IgD-negative memory B cell (primary cell): ENCODE data around the gene ADCY5. TPM values are rescaled to one million over a fixed set of nuclear protein-coding genes. Genes with fewer than 3 reads are reported as not detected.

Experiments used
- H3K27ac Mint-ChIP-seq, 3 donors: one replicate each; pipeline ENCODE4 v1.8.0; 2020 to 2022; ENCODE audit warnings: mild to moderate bottlenecking in 3 of 3, mixed read lengths in 3 of 3, moderate library complexity in 1 of 3
- H3K27me3 Mint-ChIP-seq: one replicate; pipeline ENCODE4 v1.8.0; 2021; ENCODE audit warnings: mixed read lengths
- H3K36me3 Mint-ChIP-seq: one replicate; pipeline ENCODE4 v1.8.0; 2020; ENCODE audit warnings: mild to moderate bottlenecking, mixed read lengths
- H3K4me1 Mint-ChIP-seq, 3 donors: one replicate each; pipeline ENCODE4 v1.8.0; 2020 to 2022; ENCODE audit warnings: mixed read lengths in 3 of 3, mild to moderate bottlenecking in 1 of 3
- H3K4me3 Mint-ChIP-seq, 4 donors: one replicate each; pipeline ENCODE4 v1.8.0; 2020 to 2022; ENCODE audit warnings: mild to moderate bottlenecking in 4 of 4, mixed read lengths in 4 of 4, moderate library complexity in 3 of 4
- H3K9me3 Mint-ChIP-seq, 3 donors: one replicate each; pipeline ENCODE4 v1.8.0; 2020 to 2021; ENCODE audit warnings: mixed read lengths in 3 of 3, mild to moderate bottlenecking in 1 of 3
- polyA plus RNA-seq: library from polyadenylated mRNA; unstranded; fragments of 300-500 nt; fragmentation: Illumina TruSeq; gene quantifications from one replicate; pipeline ENCODE4 v1.2.3, GENCODE V29; 2021

The ADCY5 gene
- polyA plus RNA-seq, 1 donor from 2014 or later: not detected

- Mint-ChIP-seq H3K4me3 (no peak overlapping the region), H3K27ac (no peak overlapping the region), H3K36me3 (no peaks in the 10 kb centered on the region), H3K27me3 (peaks cover 6% of the 10 kb centered on the region), H3K9me3 (no peaks in the 10 kb centered on the region), H3K4me1 (peaks cover 0 to 3% (median 0%) of the 10 kb centered on the region in 3 donors)
These were observed 111.7 kb downstream of the ADCY5 start for GRCh38 chr3:123337226-123337625.

- H3K36me3 Mint-ChIP-seq: no peaks in the 10 kb centered on the region
- peak overlapping the region in 1 of 3 donors; percentile 6 for H3K27ac Mint-ChIP-seq
- peaks cover 6% of the 10 kb centered on the region for H3K27me3 Mint-ChIP-seq
- H3K4me1 Mint-ChIP-seq: peaks cover 0 to 3% (median 0%) of the 10 kb centered on the region in 3 donors
- H3K4me3 Mint-ChIP-seq: no peak overlapping the region
- no peaks in the 10 kb centered on the region for H3K9me3 Mint-ChIP-seq
These were observed 112.4 kb downstream of the ADCY5 start for GRCh38 chr3:123336441-123336851.

- peaks cover 6% of the 10 kb centered on the region for H3K27me3 Mint-ChIP-seq
- no peaks in the 10 kb centered on the region for H3K9me3 Mint-ChIP-seq
- H3K27ac Mint-ChIP-seq: peak overlapping the region in 1 of 3 donors; percentile 6
- no peak overlapping the region for H3K4me3 Mint-ChIP-seq
- H3K36me3 Mint-ChIP-seq: no peaks in the 10 kb centered on the region
- peaks cover 0 to 3% (median 0%) of the 10 kb centered on the region in 3 donors for H3K4me1 Mint-ChIP-seq
These were observed 112.9 kb downstream of the ADCY5 start for GRCh38 chr3:123336001-123336400.

GRCh38 chr3:123335007-123335670, 113.8 kb downstream of the ADCY5 start:
- no peak overlapping the region for H3K27ac Mint-ChIP-seq

DNA sequence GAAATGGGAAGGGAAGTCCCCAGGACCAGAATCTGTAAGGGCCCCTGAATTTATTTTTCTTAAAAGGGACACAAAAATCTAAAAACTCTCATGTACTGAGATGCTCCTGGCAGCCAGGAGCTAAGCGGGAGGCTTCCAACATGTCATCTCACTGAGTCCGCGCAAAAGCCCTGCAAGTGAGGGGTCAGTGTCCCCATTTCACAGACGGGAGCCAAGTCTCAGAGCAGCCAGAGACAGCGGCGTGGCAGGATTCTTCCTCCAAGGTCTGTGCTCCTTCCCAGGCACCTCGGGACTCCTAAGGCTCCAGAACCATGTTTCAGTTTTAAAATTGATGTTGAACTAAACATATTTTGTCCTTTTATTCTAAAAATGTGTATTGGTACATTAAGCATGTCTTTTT, 114.8 kb downstream of the ADCY5 start:
- H3K9me3 Mint-ChIP-seq: no peaks in the 10 kb centered on the region
- no peaks in the 10 kb centered on the region for H3K36me3 Mint-ChIP-seq
- peaks cover 3% of the 10 kb centered on the region for H3K27me3 Mint-ChIP-seq
- H3K4me3 Mint-ChIP-seq: no peak overlapping the region
- peaks cover 0 to 3% (median 0%) of the 10 kb centered on the region in 3 donors for H3K4me1 Mint-ChIP-seq
- no peak overlapping the region for H3K27ac Mint-ChIP-seq

More at GRCh38 chr3:123335007-123335670, 113.8 kb downstream of the ADCY5 start:
- Mint-ChIP-seq H3K9me3 (no peaks in the 10 kb centered on the region), H3K4me1 (peaks cover 0 to 3% (median 0%) of the 10 kb centered on the region in 3 donors), H3K4me3 (no peak overlapping the region), H3K36me3 (no peaks in the 10 kb centered on the region), H3K27me3 (peaks cover 3% of the 10 kb centered on the region)

DNA sequence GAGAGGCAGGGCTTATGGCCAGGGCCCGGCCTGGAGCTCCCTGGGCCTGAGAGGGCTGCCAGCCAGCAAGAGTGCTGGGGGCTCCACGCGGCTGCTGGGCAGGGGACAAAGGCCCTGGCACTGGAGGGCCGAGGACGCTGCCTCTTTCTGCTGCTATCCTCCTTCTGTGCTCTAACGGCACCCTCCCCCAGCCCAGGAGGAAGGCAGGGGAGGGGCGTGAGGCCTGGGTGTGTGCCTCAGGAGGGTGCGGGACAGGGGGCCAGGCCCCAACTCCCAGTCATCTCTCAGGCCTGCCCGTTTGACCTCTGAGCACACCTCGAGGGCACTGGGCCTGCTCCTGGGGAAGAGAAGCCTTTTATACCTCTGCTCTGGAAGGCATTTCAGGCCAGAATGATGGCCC, 115.5 kb downstream of the ADCY5 start:
- Mint-ChIP-seq H3K27ac (no peak overlapping the region), H3K36me3 (no peaks in the 10 kb centered on the region), H3K27me3 (peaks cover 9% of the 10 kb centered on the region), H3K4me1 (peaks cover 0 to 3% (median 0%) of the 10 kb centered on the region in 3 donors), H3K9me3 (no peaks in the 10 kb centered on the region), H3K4me3 (no peak overlapping the region)

- Mint-ChIP-seq H3K4me1 (peaks cover 0 to 3% (median 0%) of the 10 kb centered on the region in 3 donors), H3K36me3 (no peaks in the 10 kb centered on the region), H3K9me3 (no peaks in the 10 kb centered on the region), H3K27ac (no peak overlapping the region), H3K4me3 (no peak overlapping the region), H3K27me3 (peaks cover 9% of the 10 kb centered on the region)
These were observed 116.7 kb downstream of the ADCY5 start for GRCh38 chr3:123332124-123332641.

GRCh38 chr3:123331651-123332050, 117.2 kb downstream of the ADCY5 start:
- no peak overlapping the region for H3K4me3 Mint-ChIP-seq
- H3K27ac Mint-ChIP-seq: no peak overlapping the region
- peaks cover 0 to 3% (median 0%) of the 10 kb centered on the region in 3 donors for H3K4me1 Mint-ChIP-seq
- no peaks in the 10 kb centered on the region for H3K36me3 Mint-ChIP-seq
- no peaks in the 10 kb centered on the region for H3K9me3 Mint-ChIP-seq
- peaks cover 8% of the 10 kb centered on the region for H3K27me3 Mint-ChIP-seq

- Mint-ChIP-seq H3K4me3 (no peak overlapping the region), H3K9me3 (no peaks in the 10 kb centered on the region), H3K36me3 (no peaks in the 10 kb centered on the region), H3K27me3 (peaks cover 9% of the 10 kb centered on the region), H3K27ac (no peak overlapping the region), H3K4me1 (peaks cover 0 to 3% (median 0%) of the 10 kb centered on the region in 3 donors)
These were observed 117.9 kb downstream of the ADCY5 start for GRCh38 chr3:123331006-123331405.

GRCh38 chr3:123330441-123330991, 118.4 kb downstream of the ADCY5 start:
- no peak overlapping the region for H3K4me3 Mint-ChIP-seq
- peaks cover 0 to 3% (median 0%) of the 10 kb centered on the region in 3 donors for H3K4me1 Mint-ChIP-seq
- H3K27me3 Mint-ChIP-seq: peaks cover 9% of the 10 kb centered on the region
- no peaks in the 10 kb centered on the region for H3K36me3 Mint-ChIP-seq
- no peaks in the 10 kb centered on the region for H3K9me3 Mint-ChIP-seq
- H3K27ac Mint-ChIP-seq: no peak overlapping the region

DNA sequence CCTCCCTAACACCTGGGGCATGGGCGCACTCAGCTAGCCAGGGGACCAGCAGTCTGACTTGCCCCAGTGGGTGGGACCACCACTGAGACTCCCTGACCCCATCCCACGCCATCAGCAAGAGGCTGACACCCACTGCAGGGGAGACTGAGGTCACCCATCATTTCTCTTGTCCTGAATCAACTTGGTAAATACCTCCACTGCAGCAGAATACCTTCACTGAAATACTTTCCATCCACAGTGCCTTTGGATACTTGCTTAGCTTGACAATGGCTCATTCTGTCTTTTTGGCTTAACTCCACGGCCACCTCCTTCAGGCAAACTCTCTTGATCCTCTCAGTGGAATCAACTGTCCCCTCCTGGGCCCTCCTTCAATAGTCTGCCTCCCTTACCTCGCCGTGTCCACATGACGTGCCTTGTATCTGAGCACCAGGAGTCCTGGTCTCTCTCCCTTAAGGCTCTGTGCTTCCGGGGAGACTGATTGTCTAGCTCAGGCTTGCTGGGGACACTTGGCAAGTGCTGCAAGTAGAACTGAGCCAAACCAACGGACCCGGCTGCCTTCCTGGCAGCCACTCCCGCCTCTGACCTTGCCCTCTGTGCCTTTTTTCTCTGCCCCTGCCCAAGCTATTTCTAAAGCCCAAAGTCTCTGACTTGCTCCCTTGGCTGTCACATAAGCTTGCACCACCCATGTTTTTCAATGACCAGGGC, 119.1 kb downstream of the ADCY5 start:
- Mint-ChIP-seq H3K36me3 (no peaks in the 10 kb centered on the region), H3K9me3 (no peaks in the 10 kb centered on the region), H3K4me1 (no peaks in the 10 kb centered on the region), H3K27ac (no peak overlapping the region), H3K27me3 (peaks cover 7% of the 10 kb centered on the region), H3K4me3 (no peak overlapping the region)

DNA sequence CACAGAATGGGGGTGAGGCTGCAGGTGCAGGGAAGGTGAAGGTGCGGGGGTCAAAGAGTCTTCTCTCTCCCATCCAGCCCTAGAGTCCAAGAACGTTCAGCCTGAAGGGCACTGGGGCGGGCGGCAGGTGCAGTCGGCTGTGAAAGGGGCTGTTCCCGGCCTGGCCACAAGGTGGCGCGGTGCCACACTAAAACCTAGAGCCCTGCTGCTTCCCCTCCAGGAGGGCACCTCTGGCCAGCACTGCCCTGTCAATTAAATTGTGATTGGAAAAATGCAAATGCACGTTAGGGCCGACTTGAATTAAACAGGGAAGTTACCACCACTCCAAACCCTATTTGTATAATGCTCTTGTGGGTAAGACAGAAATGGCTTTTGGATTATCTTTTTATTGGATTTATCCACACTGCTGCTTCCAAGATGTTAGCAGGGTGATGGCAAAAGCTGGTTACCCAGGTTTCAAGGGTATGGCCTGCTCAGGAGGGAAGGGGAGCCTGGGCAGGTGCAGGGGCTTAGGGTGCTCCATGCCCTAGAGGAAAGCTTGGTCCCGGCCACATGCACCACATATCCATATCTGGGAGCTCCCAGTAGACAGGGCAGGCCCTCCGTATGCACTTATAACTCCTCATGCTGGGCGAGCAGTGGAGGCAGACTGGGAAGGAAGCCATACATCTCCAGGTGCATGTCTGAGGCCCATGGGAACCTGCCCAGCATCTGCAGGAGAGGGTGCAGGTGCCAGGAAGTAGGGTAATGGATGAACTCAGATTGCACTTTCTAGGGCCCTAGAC, 119.8 kb downstream of the ADCY5 start:
- Mint-ChIP-seq H3K9me3 (no peaks in the 10 kb centered on the region), H3K4me3 (no peak overlapping the region), H3K4me1 (no peaks in the 10 kb centered on the region), H3K27me3 (peaks cover 7% of the 10 kb centered on the region), H3K27ac (no peak overlapping the region), H3K36me3 (no peaks in the 10 kb centered on the region)

- Mint-ChIP-seq H3K27me3 (peaks cover 7% of the 10 kb centered on the region), H3K27ac (no peak overlapping the region), H3K9me3 (no peaks in the 10 kb centered on the region), H3K36me3 (no peaks in the 10 kb centered on the region), H3K4me3 (no peak overlapping the region), H3K4me1 (no peaks in the 10 kb centered on the region)
These were observed 120.7 kb downstream of the ADCY5 start for GRCh38 chr3:123327956-123328850.

DNA sequence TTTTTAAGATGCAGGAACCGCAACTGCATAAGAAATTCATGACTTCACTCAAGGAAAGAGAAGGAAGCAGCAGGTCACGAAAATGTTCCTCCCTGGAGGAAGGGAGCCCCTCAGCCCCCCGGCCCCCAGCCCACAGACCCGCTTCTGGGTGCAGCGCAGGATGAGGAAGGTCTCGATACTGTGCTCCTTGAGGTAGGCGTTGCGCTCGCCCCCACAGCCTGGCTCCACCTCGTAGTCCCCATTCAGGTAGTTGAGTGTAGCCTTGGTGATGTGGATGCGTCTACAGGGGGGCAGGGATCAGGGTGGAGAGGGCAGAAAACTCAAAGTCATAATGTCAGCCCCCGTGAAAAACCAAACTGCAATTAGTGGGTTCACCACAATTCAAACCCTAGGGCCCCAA, 121.4 kb downstream of the ADCY5 start:
- Mint-ChIP-seq H3K27ac (no peak overlapping the region), H3K4me3 (no peak overlapping the region), H3K27me3 (peaks cover 7% of the 10 kb centered on the region), H3K4me1 (no peaks in the 10 kb centered on the region), H3K36me3 (no peaks in the 10 kb centered on the region), H3K9me3 (no peaks in the 10 kb centered on the region)
